ENCODE data around the gene DDX20. TPM values are rescaled to one million over a fixed set of nuclear protein-coding genes. Genes with fewer than 3 reads are reported as not detected.
A peak's percentile ranks its signal among the peaks of the same experiment; 100 is the strongest.

The DDX20 gene
- total and polyA plus RNA-seq, 2 donors (not counting 3 experiments of a cell fraction or from before 2014, with no cell fraction given) = 4.1 to 15.9 TPM

DNA sequence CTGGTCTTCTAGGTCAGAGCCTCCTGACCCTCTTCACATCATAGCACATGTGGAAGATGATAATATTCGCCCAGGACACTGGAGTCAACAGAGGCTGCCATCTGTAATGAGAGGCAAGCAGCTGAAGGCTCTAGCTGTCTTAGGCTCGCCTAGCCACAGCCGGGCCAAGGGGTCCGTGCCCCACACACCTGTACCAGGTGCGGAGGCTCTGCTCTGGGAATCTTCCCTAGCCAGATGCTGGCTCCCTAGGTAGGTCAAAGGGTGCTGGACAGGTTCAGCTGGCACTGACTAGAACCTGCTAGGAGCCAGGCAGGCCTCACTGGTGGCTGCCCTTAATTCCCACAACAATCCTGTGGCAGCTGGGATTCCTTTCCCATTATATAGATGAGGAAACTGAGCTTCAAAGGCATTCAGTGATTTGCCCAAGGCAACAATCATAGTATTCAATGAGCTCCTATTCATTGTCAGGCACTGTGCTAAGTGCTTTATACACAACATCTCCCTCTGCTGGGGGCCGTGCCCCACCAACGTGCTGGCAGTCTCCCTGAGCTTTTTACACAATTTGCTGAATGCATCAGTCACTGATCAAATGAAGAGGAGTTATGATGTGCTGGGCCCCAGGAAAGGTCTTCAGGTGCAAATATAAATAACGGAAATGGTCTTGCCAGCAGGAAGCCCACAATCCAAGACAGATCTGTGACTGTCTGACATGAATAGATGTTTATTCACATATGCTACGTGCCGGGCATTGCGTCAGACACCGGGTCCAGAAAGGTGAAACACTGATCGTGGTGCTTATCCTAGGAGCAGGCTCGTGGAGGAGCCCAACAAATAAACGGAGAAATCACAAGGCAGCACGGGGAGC lies 58.0 kb downstream of the DDX20 start:
- no peaks in the 10 kb centered on the region for H4K20me1 ChIP-seq (replicated peaks; ENCODE audit: control insufficient read depth, extremely low read depth, insufficient read depth, low read length)
- no TSS peak for BruUV-seq (replicated peaks)
- H3K4me2 ChIP-seq (ENCODE audit: insufficient read depth, low read length) = no peak overlapping the region
- intact Hi-C loops (cut with micrococcal nuclease) (no loop called here), dilution Hi-C loops (cut with MboI; ENCODE audit: extremely low pct_ligation_motif_present, low sequenced_read_pairs) (no loop called here)
- H3K27ac ChIP-seq (ENCODE audit: insufficient read depth, low read depth, low read length) = no peak overlapping the region
- H3K9me1 ChIP-seq (replicated peaks; ENCODE audit: control insufficient read depth, extremely low read depth, insufficient read depth, low read length) = no peaks in the 10 kb centered on the region
- no peaks in the 10 kb centered on the region for H3K4me1 ChIP-seq (ENCODE audit: control insufficient read depth, extremely low read depth, insufficient read depth, low read length)
- peaks cover 0 to 2% of the 10 kb centered on the region in 2 experiments for H3K27me3 ChIP-seq (ENCODE audit: control insufficient read depth in 2 of 2, insufficient read depth in 2 of 2, low read length in 2 of 2)
- H3K4me3 ChIP-seq (replicated peaks in 1 of 3; ENCODE audit: insufficient read depth in 1 of 3, low read depth in 1 of 3, low read length in 3 of 3) = no peak overlapping the region
- no peak overlapping the region for H3K9ac ChIP-seq (replicated peaks; ENCODE audit: extremely low read depth, insufficient read depth, low read length)
- H2AFZ ChIP-seq (ENCODE audit: low read depth, low read length) = no peak overlapping the region
- ChIA-PET POLR2A (no interaction called here), CTCF (interaction anchor here (1.0 to 1.2 kb wide), 4 partner anchors 99 to 523 kb away, joined by 3 to 17 read pairs (median 4); partner anchors contain the start of gene C1orf162)
- FAIRE-seq (no peak), DNase-seq (ENCODE audit: low read depth, low spot score) (no peak)
- H3K9me3 ChIP-seq (replicated peaks; ENCODE audit: control insufficient read depth, insufficient read depth, low read length) = no peaks in the 10 kb centered on the region
- H3K79me2 ChIP-seq (ENCODE audit: control insufficient read depth, insufficient read depth, low read length) = no peaks in the 10 kb centered on the region
- no peaks in the 10 kb centered on the region for H3K36me3 ChIP-seq (ENCODE audit: control insufficient read depth in 2 of 2, extremely low read depth in 1 of 2, insufficient read depth in 2 of 2, low read length in 2 of 2)
- no peak for TF ChIP-seq EZH2 (IDR thresholded peaks at IDR 0.05; ENCODE audit: borderline replicate concordance, low read depth, low read length, severe bottlenecking)
- TF ChIP-seq, protein P1, sequence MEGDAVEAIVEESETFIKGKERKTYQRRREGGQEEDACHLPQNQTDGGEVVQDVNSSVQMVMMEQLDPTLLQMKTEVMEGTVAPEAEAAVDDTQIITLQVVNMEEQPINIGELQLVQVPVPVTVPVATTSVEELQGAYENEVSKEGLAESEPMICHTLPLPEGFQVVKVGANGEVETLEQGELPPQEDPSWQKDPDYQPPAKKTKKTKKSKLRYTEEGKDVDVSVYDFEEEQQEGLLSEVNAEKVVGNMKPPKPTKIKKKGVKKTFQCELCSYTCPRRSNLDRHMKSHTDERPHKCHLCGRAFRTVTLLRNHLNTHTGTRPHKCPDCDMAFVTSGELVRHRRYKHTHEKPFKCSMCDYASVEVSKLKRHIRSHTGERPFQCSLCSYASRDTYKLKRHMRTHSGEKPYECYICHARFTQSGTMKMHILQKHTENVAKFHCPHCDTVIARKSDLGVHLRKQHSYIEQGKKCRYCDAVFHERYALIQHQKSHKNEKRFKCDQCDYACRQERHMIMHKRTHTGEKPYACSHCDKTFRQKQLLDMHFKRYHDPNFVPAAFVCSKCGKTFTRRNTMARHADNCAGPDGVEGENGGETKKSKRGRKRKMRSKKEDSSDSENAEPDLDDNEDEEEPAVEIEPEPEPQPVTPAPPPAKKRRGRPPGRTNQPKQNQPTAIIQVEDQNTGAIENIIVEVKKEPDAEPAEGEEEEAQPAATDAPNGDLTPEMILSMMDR (IDR thresholded peaks at IDR 0.05; ENCODE audit: extremely low read depth in 1 of 2, insufficient read depth in 1 of 2, low read depth in 1 of 2, low read length in 2 of 2) = peak in 1 of 2 donors; percentile 3

DNA sequence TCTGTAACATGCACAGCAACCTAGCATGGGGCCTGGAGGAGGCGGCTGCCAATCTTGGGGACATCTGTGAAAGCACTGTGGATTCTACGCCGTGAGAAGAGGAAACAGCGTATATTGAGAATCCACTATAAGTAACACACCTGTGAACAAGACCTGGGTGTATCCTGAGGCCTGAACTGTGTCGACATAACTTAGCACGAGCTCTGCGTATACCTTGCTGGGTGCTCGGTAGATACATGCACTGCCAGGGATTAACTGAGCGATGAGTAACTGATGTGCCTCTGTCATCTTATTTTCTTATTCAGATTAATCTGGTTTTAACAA lies 58.6 kb downstream of the DDX20 start:
- TF ChIP-seq, protein P2, sequence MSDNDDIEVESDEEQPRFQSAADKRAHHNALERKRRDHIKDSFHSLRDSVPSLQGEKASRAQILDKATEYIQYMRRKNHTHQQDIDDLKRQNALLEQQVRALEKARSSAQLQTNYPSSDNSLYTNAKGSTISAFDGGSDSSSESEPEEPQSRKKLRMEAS (IDR thresholded peaks at IDR 0.05; ENCODE audit: insufficient read depth, insufficient read length) = no peak
- TF ChIP-seq POLR2A (IDR thresholded peaks at IDR 0.05; ENCODE audit: low read depth, low read length) = no peak
- TF ChIP-seq, protein P1 (IDR thresholded peaks at IDR 0.05; ENCODE audit: extremely low read depth in 1 of 2, insufficient read depth in 1 of 2, low read depth in 1 of 2, low read length in 2 of 2) = no peak
- TF ChIP-seq FOS (IDR thresholded peaks at IDR 0.05; ENCODE audit: borderline replicate concordance, insufficient read depth, low read length) = no peak
- TF ChIP-seq EZH2 (IDR thresholded peaks at IDR 0.05; ENCODE audit: borderline replicate concordance, low read depth, low read length, severe bottlenecking) = no peak
- no peak for TF ChIP-seq GATA2 (IDR thresholded peaks at IDR 0.05; ENCODE audit: insufficient read depth, insufficient read length, low read depth, low read length)
- no peak for TF ChIP-seq MYC (IDR thresholded peaks at IDR 0.05; ENCODE audit: low read depth, low read length)
- TF ChIP-seq JUN (IDR thresholded peaks at IDR 0.05; ENCODE audit: borderline replicate concordance, insufficient read depth, insufficient read length, low read depth) = no peak
- TF ChIP-seq POLR2AphosphoS5 (IDR thresholded peaks at IDR 0.05; ENCODE audit: insufficient read depth, low read depth, low read length) = no peak
- Histone ChIP-seq H3K4me1 (ENCODE audit: control insufficient read depth, extremely low read depth, insufficient read depth, low read length) (no peaks in the 10 kb centered on the region), H3K9ac (replicated peaks; ENCODE audit: extremely low read depth, insufficient read depth, low read length) (no peak overlapping the region), H2AFZ (ENCODE audit: low read depth, low read length) (no peak overlapping the region), H3K9me1 (replicated peaks; ENCODE audit: control insufficient read depth, extremely low read depth, insufficient read depth, low read length) (no peaks in the 10 kb centered on the region), H4K20me1 (replicated peaks; ENCODE audit: control insufficient read depth, extremely low read depth, insufficient read depth, low read length) (no peaks in the 10 kb centered on the region), H3K4me3 (replicated peaks in 1 of 3; ENCODE audit: insufficient read depth in 1 of 3, low read depth in 1 of 3, low read length in 3 of 3) (no peak overlapping the region), H3K27ac (ENCODE audit: insufficient read depth, low read depth, low read length) (no peak overlapping the region), H3K4me2 (ENCODE audit: insufficient read depth, low read length) (no peak overlapping the region), H3K36me3 (ENCODE audit: control insufficient read depth in 2 of 2, extremely low read depth in 1 of 2, insufficient read depth in 2 of 2, low read length in 2 of 2) (no peaks in the 10 kb centered on the region), H3K79me2 (ENCODE audit: control insufficient read depth, insufficient read depth, low read length) (no peaks in the 10 kb centered on the region), H3K27me3 (ENCODE audit: control insufficient read depth in 2 of 2, insufficient read depth in 2 of 2, low read length in 2 of 2) (peaks cover 0 to 2% of the 10 kb centered on the region in 2 experiments), H3K9me3 (replicated peaks; ENCODE audit: control insufficient read depth, insufficient read depth, low read length) (no peaks in the 10 kb centered on the region)
- dilution Hi-C loops (cut with MboI; ENCODE audit: extremely low pct_ligation_motif_present, low sequenced_read_pairs) (no loop called here), intact Hi-C loops (cut with micrococcal nuclease) (no loop called here)
- ChIA-PET CTCF (interaction anchor here (1.0 to 1.2 kb wide), 4 partner anchors 100 to 522 kb away, joined by 3 to 17 read pairs (median 4); partner anchors contain the start of gene C1orf162), POLR2A (no interaction called here)
- DNase-seq (ENCODE audit: low read depth, low spot score) (no peak), FAIRE-seq (no peak)
- BruUV-seq (replicated peaks) = no TSS peak

Data from endothelial cell of umbilical vein (primary cell).